ENCODE data around the gene RHBDF1.

DNA sequence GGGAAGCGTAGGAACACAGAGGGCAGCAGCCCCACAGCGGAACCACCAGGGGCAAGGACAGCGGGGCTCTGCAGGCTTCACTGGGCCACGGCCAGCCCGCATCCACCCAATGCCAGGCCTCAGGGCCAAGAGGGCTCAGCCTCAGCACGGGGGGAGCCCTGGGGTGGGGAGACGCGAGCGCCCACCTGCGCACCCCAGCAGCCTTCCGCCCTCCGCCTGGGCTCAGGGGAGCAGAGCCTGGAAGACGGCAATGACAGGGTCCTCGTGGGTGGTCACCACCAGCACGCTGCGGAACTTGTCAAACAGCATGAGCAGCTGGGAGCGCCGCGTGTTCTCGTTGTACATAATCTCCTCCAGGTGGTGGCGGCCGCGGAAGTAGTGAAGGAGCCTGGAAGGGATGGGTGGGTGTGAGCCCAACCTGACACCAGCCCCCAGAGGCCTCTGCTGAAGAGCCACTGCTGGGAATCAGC is 14.1 kb upstream of the RHBDF1 start:
- TF ChIP-seq, protein P1, sequence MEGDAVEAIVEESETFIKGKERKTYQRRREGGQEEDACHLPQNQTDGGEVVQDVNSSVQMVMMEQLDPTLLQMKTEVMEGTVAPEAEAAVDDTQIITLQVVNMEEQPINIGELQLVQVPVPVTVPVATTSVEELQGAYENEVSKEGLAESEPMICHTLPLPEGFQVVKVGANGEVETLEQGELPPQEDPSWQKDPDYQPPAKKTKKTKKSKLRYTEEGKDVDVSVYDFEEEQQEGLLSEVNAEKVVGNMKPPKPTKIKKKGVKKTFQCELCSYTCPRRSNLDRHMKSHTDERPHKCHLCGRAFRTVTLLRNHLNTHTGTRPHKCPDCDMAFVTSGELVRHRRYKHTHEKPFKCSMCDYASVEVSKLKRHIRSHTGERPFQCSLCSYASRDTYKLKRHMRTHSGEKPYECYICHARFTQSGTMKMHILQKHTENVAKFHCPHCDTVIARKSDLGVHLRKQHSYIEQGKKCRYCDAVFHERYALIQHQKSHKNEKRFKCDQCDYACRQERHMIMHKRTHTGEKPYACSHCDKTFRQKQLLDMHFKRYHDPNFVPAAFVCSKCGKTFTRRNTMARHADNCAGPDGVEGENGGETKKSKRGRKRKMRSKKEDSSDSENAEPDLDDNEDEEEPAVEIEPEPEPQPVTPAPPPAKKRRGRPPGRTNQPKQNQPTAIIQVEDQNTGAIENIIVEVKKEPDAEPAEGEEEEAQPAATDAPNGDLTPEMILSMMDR (IDR thresholded peaks at IDR 0.05): no peak
- no peak for TF ChIP-seq POLR2A (IDR thresholded peaks at IDR 0.05)

Measured in Peyer's patch (tissue), 4 donors.